ENCODE data around the gene MAU2. TPM values are rescaled to one million over a fixed set of nuclear protein-coding genes. Genes with fewer than 3 reads are reported as not detected.

Gene MAU2
- total and polyA plus RNA-seq, 2 of the 13 experiments (the other 11 are each of a cell fraction or from before 2014, with no cell fraction given), result 16.8 to 33.8 TPM

DNA sequence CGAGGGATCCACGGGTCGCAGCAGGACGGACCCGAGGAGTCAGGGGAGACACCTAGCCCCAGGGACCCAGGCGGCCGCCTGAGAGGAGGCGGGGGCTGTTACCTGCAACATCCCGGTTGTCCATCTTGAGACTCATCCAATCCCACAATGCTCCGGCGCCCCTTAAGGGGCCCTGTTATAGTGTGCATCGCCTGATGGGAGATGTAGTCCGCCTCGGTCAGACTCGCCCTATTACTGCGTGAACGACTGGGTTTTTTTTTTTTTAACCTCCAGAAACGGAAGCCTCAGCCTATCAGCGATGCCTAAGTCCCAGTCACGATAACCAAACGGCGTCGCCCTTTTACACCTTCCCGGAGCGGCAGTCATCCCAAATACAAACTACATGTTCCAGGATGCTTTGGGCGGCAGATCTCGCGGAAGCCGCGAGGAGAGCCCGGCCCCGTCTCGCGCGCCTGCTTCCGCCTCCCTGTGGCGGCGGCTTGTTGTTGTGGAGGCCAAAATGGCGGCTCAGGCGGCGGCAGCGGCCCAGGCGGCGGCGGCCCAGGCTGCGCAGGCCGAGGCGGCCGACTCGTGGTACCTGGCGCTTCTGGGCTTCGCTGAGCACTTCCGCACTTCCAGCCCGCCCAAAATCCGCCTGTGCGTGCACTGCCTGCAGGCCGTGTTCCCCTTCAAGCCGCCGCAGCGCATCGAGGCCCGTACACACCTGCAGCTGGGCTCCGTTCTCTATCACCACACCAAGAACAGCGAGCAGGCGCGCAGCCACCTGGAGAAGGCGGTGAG lies at the start of gene MAU2, which contains the start of gene SUGP1 (continued):
- TF ChIP-seq KIAA2018 (CRISPR knock-in tag; IDR thresholded peaks at IDR 0.05; ENCODE audit: borderline replicate concordance), result no peak
- TF ChIP-seq ZSCAN22 (CRISPR knock-in tag; IDR thresholded peaks at IDR 0.05), result no peak
- TF ChIP-seq ZNF773 (CRISPR knock-in tag; IDR thresholded peaks at IDR 0.05; ENCODE audit: borderline replicate concordance), result no peak
- TF ChIP-seq CREB1 (IDR thresholded peaks at IDR 0.05), result peak; percentile 53; the same call in 1 of the 2 replicates
- peak; percentile 63 for TF ChIP-seq CREB1 (CRISPR knock-in tag; IDR thresholded peaks at IDR 0.05)
- TF ChIP-seq, protein P1, sequence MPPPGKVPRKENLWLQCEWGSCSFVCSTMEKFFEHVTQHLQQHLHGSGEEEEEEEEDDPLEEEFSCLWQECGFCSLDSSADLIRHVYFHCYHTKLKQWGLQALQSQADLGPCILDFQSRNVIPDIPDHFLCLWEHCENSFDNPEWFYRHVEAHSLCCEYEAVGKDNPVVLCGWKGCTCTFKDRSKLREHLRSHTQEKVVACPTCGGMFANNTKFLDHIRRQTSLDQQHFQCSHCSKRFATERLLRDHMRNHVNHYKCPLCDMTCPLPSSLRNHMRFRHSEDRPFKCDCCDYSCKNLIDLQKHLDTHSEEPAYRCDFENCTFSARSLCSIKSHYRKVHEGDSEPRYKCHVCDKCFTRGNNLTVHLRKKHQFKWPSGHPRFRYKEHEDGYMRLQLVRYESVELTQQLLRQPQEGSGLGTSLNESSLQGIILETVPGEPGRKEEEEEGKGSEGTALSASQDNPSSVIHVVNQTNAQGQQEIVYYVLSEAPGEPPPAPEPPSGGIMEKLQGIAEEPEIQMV (CRISPR knock-in tag; IDR thresholded peaks at IDR 0.05; ENCODE audit: low read depth), result no peak
- peak; percentile 70; the same call in 1 of the 2 replicates for TF ChIP-seq NRL (CRISPR knock-in tag; IDR thresholded peaks at IDR 0.05; ENCODE audit: borderline replicate concordance)
- no peak for TF ChIP-seq TP53 (CRISPR knock-in tag; conservative IDR thresholded peaks at IDR 0.05)
- TF ChIP-seq KDM3A (CRISPR knock-in tag; IDR thresholded peaks at IDR 0.05; ENCODE audit: low read depth), result 0 out of 2 replicates have a peak, but pooled peaks have one; percentile 21
- no peak for TF ChIP-seq ZNF704 (CRISPR knock-in tag; IDR thresholded peaks at IDR 0.05; ENCODE audit: borderline replicate concordance)
- TF ChIP-seq DZIP1 (CRISPR knock-in tag; IDR thresholded peaks at IDR 0.05), result peak; percentile 69; the same call in 1 of the 2 replicates
- TF ChIP-seq GATA4 (IDR thresholded peaks at IDR 0.05; ENCODE audit: borderline replicate concordance, low read depth), result no peak
- 0 out of 2 replicates have a peak, but pooled peaks have one; percentile 41 for TF ChIP-seq ZNF567 (CRISPR knock-in tag; IDR thresholded peaks at IDR 0.05; ENCODE audit: borderline replicate concordance)
- TF ChIP-seq HHEX (CRISPR knock-in tag; IDR thresholded peaks at IDR 0.05), result no peak
- TF ChIP-seq MEIS2 (CRISPR knock-in tag; IDR thresholded peaks at IDR 0.05), result 0 out of 2 replicates have a peak, but pooled peaks have one; percentile 67

All from HepG2 (cell line).